Brain microvascular endothelial cell (primary cell): ENCODE measurements around the gene CDH4.

Experiments
- DNase-seq: peaks from one replicate; pipeline ENCODE4 v3.0.0-alpha.2; 2020
- H3K27ac ChIP-seq: fragments of 250-450 bp; sonication (Bioruptor Pico); 2 replicates; pipeline ENCODE4 v1.5.1; 2020; ENCODE audit warnings: mild to moderate bottlenecking, moderate library complexity
- H3K27me3 ChIP-seq: fragments of 250-450 bp; sonication (Bioruptor Pico); replicated peaks from 2 replicates; pipeline ENCODE4 v1.5.1; 2020; ENCODE audit warnings: mild to moderate bottlenecking
- H3K36me3 ChIP-seq: fragments of 250-450 bp; sonication (Bioruptor Pico); replicated peaks from 2 replicates; pipeline ENCODE4 v1.5.1; 2020; ENCODE audit warnings: mild to moderate bottlenecking
- H3K4me3 ChIP-seq: 2 replicates; pipeline ENCODE4 v1.5.1; 2011; ENCODE audit warnings: low read depth, mild to moderate bottlenecking, control low read depth, low read length, moderate library complexity
- in situ Hi-C: cut with HindIII; loops from 2 replicates; pipeline ENCODE4 v1.10.0; 2017; ENCODE audit warnings: low sequenced_read_pairs, low pct_ligation_motif_present
- TF ChIP-seq, protein P1 (sequence below): IDR thresholded peaks from 2 replicates; pipeline ENCODE4 v1.5.1; 2011; ENCODE audit warnings: low read depth, mild to moderate bottlenecking, moderate library complexity, low read length, control low read depth, inconsistent platforms; ENCODE audit errors: missing control alignments

CDH4 gene

DNA sequence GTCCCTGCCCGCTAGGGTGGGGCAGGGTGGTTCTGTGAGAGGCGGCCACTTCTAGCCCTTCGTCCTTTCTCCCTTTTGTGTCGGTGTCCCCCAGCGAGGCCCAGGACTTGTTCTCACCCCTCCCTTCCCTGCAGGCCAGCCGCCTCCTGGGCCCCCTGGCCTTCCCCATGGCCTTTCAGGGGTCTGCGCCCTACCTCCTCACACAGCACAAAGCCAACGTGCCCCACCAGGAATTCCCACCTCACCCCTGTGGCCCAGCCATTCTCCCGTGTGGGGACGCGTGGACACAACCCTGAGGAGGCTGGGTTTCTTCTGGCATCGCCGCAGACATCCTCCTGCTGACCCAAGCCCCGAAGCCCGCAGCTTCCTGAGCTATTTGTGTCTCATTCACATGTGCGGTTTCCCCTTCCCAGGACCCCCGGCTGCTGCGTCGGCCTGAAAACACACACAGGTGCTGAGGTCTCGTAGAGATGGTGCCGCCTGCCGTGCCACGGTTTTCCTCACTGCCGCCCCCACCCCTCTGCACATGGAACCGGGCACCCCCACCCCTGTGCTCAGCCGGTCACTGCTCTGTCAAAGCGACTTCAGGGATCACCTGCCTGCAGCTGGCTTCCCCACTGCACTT is 375.8 kb downstream of the CDH4 start:
- in situ Hi-C loops = no loop called here
- Histone ChIP-seq H3K36me3 (no peaks in the 10 kb centered on the region), H3K4me3 (no peak overlapping the region), H3K27me3 (no peaks in the 10 kb centered on the region), H3K27ac (no peak overlapping the region)
- TF ChIP-seq, protein P1, sequence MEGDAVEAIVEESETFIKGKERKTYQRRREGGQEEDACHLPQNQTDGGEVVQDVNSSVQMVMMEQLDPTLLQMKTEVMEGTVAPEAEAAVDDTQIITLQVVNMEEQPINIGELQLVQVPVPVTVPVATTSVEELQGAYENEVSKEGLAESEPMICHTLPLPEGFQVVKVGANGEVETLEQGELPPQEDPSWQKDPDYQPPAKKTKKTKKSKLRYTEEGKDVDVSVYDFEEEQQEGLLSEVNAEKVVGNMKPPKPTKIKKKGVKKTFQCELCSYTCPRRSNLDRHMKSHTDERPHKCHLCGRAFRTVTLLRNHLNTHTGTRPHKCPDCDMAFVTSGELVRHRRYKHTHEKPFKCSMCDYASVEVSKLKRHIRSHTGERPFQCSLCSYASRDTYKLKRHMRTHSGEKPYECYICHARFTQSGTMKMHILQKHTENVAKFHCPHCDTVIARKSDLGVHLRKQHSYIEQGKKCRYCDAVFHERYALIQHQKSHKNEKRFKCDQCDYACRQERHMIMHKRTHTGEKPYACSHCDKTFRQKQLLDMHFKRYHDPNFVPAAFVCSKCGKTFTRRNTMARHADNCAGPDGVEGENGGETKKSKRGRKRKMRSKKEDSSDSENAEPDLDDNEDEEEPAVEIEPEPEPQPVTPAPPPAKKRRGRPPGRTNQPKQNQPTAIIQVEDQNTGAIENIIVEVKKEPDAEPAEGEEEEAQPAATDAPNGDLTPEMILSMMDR = no peak
- DNase-seq = no peak

DNA sequence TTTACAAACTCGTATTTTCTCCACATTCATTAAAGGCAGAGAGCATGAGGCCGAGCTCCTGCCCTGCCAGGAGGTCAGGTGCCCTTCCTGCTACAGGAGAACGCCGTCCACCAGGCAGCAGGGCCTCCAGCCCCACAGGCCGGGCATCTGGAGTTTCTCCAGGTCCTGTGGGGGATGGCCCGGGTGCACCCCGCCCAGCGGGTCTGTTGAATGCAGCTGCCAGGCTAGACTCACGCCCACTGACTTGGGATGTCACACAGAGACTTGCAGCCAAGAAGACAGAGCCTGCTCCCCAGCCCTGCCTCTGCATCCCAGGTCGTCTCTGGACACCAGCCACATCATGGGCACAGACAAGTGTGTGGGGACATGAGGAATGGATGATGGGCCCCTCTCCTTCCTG is 376.4 kb downstream of the CDH4 start:
- no peaks in the 10 kb centered on the region for H3K27me3 ChIP-seq
- DNase-seq = no peak
- TF ChIP-seq, protein P1 = no peak
- no peak overlapping the region for H3K4me3 ChIP-seq
- H3K36me3 ChIP-seq = no peaks in the 10 kb centered on the region
- in situ Hi-C loops = no loop called here
- H3K27ac ChIP-seq = no peak overlapping the region

DNA sequence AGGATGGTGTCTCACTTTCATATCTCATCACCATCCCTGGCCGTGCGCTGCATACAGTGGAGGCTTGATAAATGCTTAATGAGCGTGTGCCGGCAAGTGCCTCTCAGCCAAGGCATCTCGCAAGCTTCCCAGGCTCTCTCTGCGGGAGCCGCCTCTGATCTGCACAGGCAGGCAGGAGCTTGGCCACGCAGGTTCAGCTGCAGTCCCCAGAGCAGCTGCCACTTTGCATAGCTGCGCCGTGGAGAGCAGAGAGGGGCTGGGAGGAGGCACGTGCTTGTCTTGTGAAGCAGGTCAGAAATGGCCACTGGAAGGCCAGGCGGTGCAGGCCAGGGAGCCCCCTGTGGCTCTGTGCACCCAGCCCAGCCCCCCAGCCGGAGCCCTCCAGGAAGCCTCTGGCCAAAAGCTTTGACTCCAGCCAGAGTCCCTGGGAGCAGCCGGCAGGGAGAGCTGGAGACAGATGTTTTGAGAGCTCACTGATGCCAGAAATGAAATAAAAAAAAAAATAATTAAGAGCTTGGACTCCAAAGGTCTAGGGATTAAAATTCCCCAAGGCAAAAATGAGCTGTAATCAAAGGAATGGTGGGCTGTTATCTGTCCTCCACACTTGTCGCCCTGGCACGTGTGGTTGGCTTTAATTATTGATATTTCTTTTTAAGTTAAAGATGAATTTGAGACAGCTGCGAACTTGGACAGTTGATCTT is 377.0 kb downstream of the CDH4 start:
- in situ Hi-C loops = no loop called here
- H3K4me3 ChIP-seq = no peak overlapping the region
- H3K27ac ChIP-seq = no peak overlapping the region
- no peaks in the 10 kb centered on the region for H3K36me3 ChIP-seq
- DNase-seq = no peak
- H3K27me3 ChIP-seq = no peaks in the 10 kb centered on the region
- TF ChIP-seq, protein P1 = no peak

DNA sequence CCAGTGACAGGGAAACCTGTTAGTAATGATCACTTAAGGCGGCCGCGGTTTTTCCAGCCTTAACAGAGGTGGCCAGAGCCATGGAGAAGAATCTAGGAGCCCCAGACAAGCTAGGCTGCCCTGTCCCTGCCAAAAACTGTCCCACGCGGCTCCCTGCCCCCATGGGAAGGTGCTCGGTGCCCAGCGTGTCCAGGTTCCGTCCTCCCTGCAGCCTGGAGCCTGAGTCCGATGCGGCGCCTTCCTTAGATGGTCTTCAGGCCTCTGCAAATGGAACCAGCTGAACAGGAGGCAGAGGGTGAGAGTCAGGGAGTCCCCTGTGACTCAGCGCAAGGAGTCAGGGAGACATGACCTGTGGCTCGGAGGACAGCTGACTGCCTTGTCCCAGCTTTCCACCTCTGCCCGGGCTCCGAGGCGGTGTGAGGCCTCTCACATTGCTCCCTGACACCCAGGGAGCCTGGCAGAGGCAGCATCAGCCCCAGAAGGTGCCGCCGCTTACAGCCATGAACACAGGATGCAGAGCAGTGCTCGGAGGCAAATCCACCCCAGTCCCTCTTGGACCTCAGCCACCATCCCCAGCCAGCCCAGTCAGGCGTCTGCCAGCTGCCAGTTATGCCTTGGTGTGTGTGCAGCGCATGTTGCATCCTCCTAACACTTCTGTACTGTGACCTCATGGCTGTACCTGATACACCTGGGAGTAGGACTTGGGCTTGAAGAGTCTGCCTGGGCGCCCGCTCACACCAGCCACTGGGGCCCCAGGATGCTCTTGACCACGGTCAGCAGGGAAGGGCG is 377.7 kb downstream of the CDH4 start:
- no peaks in the 10 kb centered on the region for H3K27me3 ChIP-seq
- TF ChIP-seq, protein P1 = no peak
- no peaks in the 10 kb centered on the region for H3K36me3 ChIP-seq
- in situ Hi-C loops = no loop called here
- no peak overlapping the region for H3K27ac ChIP-seq
- H3K4me3 ChIP-seq = no peak overlapping the region
- no peak for DNase-seq

DNA sequence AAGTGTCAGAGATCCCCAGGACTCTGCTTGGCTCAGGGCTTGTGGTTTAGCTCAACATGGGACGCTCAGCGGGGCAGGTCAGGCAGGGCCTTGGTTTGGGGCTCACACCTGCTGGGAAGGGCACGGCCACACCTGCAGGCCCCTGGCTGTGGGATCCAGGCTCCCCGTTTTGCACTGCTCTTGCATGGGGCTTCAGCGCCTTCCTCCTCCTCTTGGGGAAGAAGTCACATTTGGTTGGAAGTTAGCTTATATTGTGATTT is 378.3 kb downstream of the CDH4 start:
- TF ChIP-seq, protein P1 = no peak
- in situ Hi-C loops = no loop called here
- no peak overlapping the region for H3K4me3 ChIP-seq
- H3K27me3 ChIP-seq = no peaks in the 10 kb centered on the region
- no peak for DNase-seq
- no peak overlapping the region for H3K27ac ChIP-seq
- no peaks in the 10 kb centered on the region for H3K36me3 ChIP-seq
